KBM-7 (cell line): ENCODE results near the gene TAS1R2.
"Not testable (repeated sequence)": the region's sequence is repeated elsewhere in the genome, so short reads cannot be mapped to it uniquely, and the experiment has no call there.

Source experiments
- DNase-seq: peaks from one replicate; pipeline ENCODE4 v3.0.0-alpha.2; 2015
- in situ Hi-C: fragments of 300-500 bp; cut with MboI; formaldehyde crosslinking; loops from 2 replicates; pipeline ENCODE4 v1.14.3; 2020; ENCODE audit warnings: low sequenced_read_pairs, low pct_unique_long_range_greater_than_20kb, mixed read lengths

TAS1R2 gene

GRCh38 chr1:18871401-18872070, 12.1 kb upstream of the TAS1R2 start:
- DNase-seq = no peak
- in situ Hi-C loops = no loop called here

GRCh38 chr1:18870957-18871356, 11.5 kb upstream of the TAS1R2 start:
- no peak for DNase-seq
- in situ Hi-C loops = no loop called here

DNA sequence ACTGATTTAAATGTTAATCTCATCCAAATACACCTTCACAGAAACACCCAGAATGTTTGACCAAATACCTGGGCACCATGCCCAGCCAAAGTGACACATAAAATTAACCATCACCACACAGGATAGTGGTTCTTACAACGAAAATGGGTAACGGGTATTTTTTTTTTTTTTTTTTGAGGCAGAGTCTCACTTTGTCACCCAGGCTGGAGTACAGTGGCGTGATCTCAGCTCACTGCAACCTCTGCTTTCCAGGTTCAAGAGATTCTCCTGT, 11.1 kb upstream of the TAS1R2 start:
- in situ Hi-C loops, DNase-seq: not testable (repeated sequence)

GRCh38 chr1:18869847-18870594, 10.6 kb upstream of the TAS1R2 start:
- in situ Hi-C loops = no loop called here
- DNase-seq = no peak

DNA sequence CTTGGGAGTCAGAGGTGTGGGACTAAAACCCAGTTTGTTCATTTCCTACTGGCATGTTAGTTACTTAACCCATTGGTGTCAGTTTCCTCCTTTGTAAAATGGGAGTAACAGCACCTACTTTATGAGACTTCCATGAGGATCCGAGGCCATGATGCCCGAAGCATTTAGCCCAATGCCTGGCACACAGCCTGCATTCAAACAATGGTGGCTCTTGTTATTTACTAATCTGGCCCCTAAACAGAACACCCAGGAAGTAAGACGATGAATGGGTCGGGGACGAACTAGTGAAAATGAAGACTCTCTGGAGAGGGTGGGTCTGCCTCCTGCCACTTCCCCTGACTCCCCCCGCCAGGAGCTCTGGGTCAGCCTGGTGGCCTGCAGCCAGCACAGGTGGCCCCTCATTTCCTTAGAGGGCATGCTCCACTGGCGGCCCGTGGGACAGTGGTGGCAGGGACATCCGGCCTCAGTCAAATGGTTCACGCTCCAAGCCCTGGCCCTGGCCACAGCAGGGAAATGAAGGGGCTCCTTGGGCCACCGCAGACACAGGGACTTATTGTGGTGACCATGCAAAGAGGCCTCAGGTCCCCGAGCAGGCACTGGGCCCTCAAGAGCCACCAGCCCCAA, 9.5 kb upstream of the TAS1R2 start:
- DNase-seq = no peak

GRCh38 chr1:18868354-18868753, 8.9 kb upstream of the TAS1R2 start:
- in situ Hi-C loops = no loop called here

More for the DNA sequence above, 9.5 kb upstream of the TAS1R2 start:
- in situ Hi-C loops = no loop called here

GRCh38 chr1:18866846-18867245, 7.4 kb upstream of the TAS1R2 start:
- in situ Hi-C loops = no loop called here
- no peak for DNase-seq

More at GRCh38 chr1:18868354-18868753, 8.9 kb upstream of the TAS1R2 start:
- DNase-seq = no peak

DNA sequence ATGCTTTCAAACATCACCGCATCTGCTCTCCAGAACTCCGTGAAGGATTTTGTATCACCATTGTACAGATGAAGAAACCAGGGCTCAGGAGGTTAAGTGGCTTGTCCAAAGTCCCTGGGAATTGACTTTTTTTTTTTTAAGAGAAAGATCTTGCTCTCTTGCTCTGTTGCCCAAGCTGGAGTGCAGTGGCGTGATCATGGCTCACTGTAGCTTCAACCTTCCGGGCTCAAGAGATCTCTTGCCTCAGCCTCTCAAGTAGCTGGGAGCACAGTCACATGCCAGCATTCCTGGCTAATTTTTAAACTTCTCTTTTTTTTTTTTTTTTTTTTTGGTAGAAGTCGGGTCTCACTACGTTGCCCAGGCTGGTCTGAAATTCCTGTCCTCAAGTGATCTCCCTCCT, 6.9 kb upstream of the TAS1R2 start:
- in situ Hi-C loops = no loop called here
- DNase-seq = no peak

DNA sequence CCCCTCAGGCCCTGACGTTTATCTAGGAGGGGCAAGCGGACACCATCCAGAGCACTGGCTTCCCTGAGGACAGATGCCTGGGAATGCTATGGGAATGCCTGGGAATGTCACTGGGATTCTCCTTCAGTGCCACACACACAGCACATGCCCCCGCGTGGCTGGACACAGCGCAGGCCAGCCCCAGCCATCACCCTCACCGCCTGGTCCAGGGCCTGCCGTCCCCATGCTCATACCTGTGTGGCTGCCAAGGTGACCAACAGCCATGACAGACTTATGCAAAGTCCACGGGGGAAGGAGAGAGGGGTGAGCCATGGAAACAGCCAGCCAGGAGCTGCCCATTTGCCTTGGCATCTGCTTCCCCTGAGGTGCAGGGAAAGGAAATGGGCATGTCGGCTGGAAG, 5.7 kb upstream of the TAS1R2 start:
- in situ Hi-C loops = no loop called here
- no peak for DNase-seq

- DNase-seq = no peak
- in situ Hi-C loops = no loop called here
Observed at GRCh38 chr1:18861590-18861989, 2.1 kb upstream of the TAS1R2 start.

GRCh38 chr1:18861082-18861481, 1.6 kb upstream of the TAS1R2 start:
- DNase-seq = no peak
- in situ Hi-C loops = no loop called here

- in situ Hi-C loops = no loop called here
- DNase-seq = no peak
Observed at GRCh38 chr1:18858070-18858688, 1.3 kb downstream of the TAS1R2 start.

DNA sequence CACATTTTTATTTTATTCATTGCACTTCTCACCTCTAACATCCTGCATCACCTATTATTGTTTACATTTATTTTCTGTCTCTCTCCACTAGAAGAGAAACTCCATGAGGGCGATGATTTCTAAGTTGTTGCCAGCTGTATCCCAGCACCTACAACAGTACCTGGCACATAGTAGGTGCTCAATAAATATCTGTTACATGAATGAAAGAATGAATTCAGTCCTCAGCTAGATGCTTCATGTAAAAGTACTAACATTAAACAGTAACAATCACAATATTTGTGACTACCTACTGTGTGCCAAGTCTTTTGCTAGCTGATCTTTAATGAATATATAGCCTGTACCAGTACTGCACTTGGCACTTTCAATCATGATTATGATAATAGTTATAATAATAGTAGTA, 3.0 kb downstream of the TAS1R2 start:
- no peak for DNase-seq
- in situ Hi-C loops = no loop called here

DNA sequence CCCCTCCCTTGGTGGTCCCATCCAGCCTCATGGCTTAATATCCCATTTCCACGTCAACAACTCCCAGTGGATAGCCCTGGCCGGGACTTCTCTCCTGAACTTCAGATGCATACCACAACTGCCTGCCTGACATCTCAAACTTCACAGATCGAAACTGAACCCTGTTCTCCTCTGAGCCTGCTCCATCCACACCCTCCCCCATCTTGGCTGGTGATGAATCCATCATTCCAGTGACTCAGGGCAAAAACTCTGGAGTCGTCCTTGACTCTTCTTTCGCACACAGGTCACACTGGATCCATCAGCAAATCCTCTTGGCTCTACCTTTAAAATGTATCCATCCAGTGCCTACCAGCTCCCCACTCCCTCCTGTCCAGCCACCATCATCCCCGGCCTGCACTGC, 3.9 kb downstream of the TAS1R2 start:
- in situ Hi-C loops = no loop called here
- no peak for DNase-seq

- DNase-seq = no peak
- in situ Hi-C loops = no loop called here
Observed at GRCh38 chr1:18854331-18855025, 5.0 kb downstream of the TAS1R2 start.

DNA sequence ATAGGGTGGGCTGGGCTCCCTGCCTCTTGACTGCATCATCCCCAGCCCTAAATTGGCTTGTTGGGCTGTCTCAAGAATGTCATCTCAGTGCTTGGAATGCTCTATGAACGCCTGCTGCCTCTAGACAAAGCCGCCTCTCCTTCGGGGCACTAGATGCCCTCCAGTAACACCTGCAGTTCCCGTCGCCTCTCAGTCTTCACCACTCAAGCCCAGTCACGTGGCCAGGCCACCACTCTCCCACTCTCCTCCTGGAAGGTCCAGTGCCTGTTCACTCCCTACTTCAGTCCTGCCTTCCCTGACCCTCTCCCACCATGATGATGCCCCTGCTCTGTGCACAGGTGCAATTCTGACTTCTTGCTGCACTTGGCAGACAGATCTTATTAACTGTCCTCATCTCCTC, 7.0 kb downstream of the TAS1R2 start:
- DNase-seq = no peak
- in situ Hi-C loops = no loop called here

- in situ Hi-C loops = no loop called here
- no peak for DNase-seq
Observed at GRCh38 chr1:18849261-18849711, 10.2 kb downstream of the TAS1R2 start.

DNA sequence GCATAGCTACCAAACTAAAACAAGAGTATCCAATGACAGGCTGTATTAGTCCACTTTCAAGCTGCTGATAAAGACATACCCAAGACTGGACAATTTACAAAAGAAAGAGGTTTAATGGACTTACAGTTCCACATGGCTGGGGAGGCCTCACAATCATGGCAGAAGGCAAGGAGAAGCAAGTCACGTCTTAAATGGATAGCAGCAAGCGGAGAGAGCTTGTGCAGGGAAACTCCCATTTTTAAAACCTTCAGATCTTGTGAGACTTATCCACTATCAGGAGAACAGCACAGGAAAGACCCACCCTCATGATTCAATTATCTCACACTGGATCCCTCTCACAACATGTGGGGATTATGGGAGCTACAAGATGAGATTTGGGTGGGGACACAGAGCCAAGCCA, 11.7 kb downstream of the TAS1R2 start:
- in situ Hi-C loops = not testable (repeated sequence)

DNA sequence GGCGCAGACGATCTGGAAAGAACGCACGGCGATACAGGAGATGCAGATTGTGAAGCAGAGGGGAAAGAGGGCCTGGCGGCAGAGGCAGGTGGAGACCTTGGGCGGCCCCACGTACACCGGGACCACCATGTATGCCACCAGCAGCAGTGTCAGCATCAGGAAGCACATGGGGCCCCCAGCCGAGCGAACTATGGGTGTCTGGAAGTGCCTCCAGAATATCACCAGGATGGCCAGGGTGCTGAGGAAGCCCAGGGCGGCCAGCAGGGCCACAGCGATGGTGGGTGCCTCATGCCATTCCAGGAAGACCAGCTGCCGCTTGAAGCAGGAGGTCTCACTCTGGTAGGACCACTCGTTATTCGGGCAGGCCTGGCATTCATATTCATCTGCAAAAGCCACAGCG, 19.3 kb downstream of the TAS1R2 start:
- in situ Hi-C loops = no loop called here
- DNase-seq = no peak

More for the DNA sequence above, 11.7 kb downstream of the TAS1R2 start:
- not testable (repeated sequence) for DNase-seq

DNA sequence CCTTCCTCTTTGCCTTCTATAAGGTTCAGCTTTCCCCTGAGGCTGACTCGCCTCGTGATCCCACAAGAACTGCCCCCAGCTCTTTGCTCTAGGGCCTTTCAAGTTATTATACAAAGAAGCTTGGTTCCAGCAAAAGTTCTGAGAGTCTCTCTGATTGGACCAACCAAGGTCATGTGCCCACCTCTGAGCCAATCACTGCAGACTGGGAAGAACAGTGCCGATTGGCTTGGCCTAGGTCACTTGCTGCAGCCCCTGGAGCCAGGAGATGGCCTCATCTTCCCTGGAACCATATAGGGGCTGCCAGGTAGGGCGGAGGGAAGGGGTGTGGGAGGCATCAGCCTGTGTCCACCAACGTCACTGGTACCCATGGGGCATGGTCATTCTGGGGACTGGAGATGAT, 22.8 kb downstream of the TAS1R2 start:
- DNase-seq = no peak
- in situ Hi-C loops = no loop called here
